Adrenal gland (tissue), 12 donors: ENCODE data around the gene GGT5. TPM values are rescaled to one million over a fixed set of nuclear protein-coding genes. Genes with fewer than 3 reads are reported as not detected.
A peak's percentile ranks its signal among the peaks of the same experiment; 100 is the strongest.
"Not testable (repeated sequence)": the region's sequence is repeated elsewhere in the genome, so short reads cannot be mapped to it uniquely, and the experiment has no call there.

Experiments
- DNase-seq, 7 donors: peaks; one replicate each; pipeline ENCODE4 v3.0.0-alpha.2; 2019 to 2020
- H3K27ac ChIP-seq, 5 donors: fragments of 200-600 bp; sonication (generic) in 4 of 5; 1 replicate in 3 of 5; 2 replicates in 2 of 5; pipeline versions ENCODE4 v1.5.1 to v1.8.0; 2016 to 2020; ENCODE audit warnings: mild to moderate bottlenecking in 1 of 5
- H3K27me3 ChIP-seq: fragments of 200-600 bp; 2 replicates; pipeline ENCODE4 v1.8.0; 2021
- H3K36me3 ChIP-seq, 2 donors: fragments of 200-600 bp; replicated peaks in 1 of 2; 1 replicate in 1 of 2; 2 replicates in 1 of 2; pipeline versions ENCODE4 v1.5.1 to v1.8.0; 2018 to 2022
- H3K4me1 ChIP-seq, 2 donors: fragments of 200-600 bp; replicated peaks in 1 of 2; 1 replicate in 1 of 2; 2 replicates in 1 of 2; pipeline versions ENCODE4 v1.5.1 to v1.8.0; 2018 to 2021
- H3K4me3 ChIP-seq, 4 donors: fragments of 200-600 bp; sonication (generic) in 3 of 4; one replicate each; pipeline ENCODE4 v1.5.1; 2016 to 2018
- H3K9me3 ChIP-seq, 3 donors: fragments of 200-600 bp; sonication (generic) in 1 of 3; replicated peaks in 1 of 3; 1 replicate in 2 of 3; 2 replicates in 1 of 3; pipeline versions ENCODE4 v1.5.1 to v1.8.0; 2016 to 2021
- CTCF ChIP-seq, 6 experiments: fragments of 450-650 bp in 4 of 6; fragments of 200-600 bp in 2 of 6; sonication (generic) in 1 of 6; IDR thresholded peaks; 1 replicate in 5 of 6; 2 replicates in 1 of 6; pipeline versions ENCODE4 v1.5.1 to v1.8.0; 2016 to 2021; ENCODE audit warnings: antibody characterized with exemption in 6 of 6, mild to moderate bottlenecking in 2 of 6, moderate library complexity in 1 of 6
- POLR2A ChIP-seq, 2 donors: fragments of 450-650 bp; IDR thresholded peaks; one replicate each; pipeline ENCODE4 v1.6.1; 2017; ENCODE audit warnings: antibody characterized with exemption in 2 of 2, mild to moderate bottlenecking in 2 of 2, moderate library complexity in 1 of 2
- WGBS, 4 donors: extraction: QIAGEN DNeasy Blood & Tissue Kit in 2 of 4; methylation state at CpG; one replicate each; pipeline versions ENCODE4 v1.1.5 to v1.1.7; 2013 to 2017; 5-methylcytosine and 5-hydroxymethylcytosine counted together
- intact Hi-C, 2 donors: fragments of 100-400 bp; cut with DNase I; formaldehyde crosslinking; loops; one replicate each; pipeline versions ENCODE4 v1.14.1 to v1.15.0; 2022 to 2023
- polyA plus RNA-seq, 3 donors: library from polyadenylated mRNA; stranded (reverse); fragments of 200-250 nt in 2 of 3; fragments of 350-450 nt in 1 of 3; fragmentation: Illumina TruSeq in 1 of 3; extraction: RNeasy Lipid Tissue Mini Kit (QIAGEN cat#74804) in 1 of 3; gene quantifications; one replicate each; pipeline ENCODE4 v1.2.3, GENCODE V29; 2013 to 2014
- total RNA-seq, 9 donors: library from RNA; depleted of rRNA in 4 of 9; stranded (reverse); fragments of >200 nt in 4 of 9; fragments of 120-200 nt in 1 of 9; fragmentation: NEBNext Ultra II Directional in 1 of 9; extraction: Animal tissue kit (Norgen Biotek cat#: 25700) in 1 of 9; gene quantifications; one replicate each; pipeline versions ENCODE4 v1.1.0 to v1.2.4, GENCODE V29; 2013 to 2023
- donor health status: healthy with polysubstance abuse.
- donor health status: Bipolar disorder and iron deficiency.
- donor health status: DM: yes; HTN: yes; CAD: no.
- donor health status: DM: no; HTN: no; CAD: no.
- donor health status: DM: no; HTN: no; CAD: no.
- donor health status: DM: yes; HTN: yes; CAD: no.

The GGT5 gene
- total and polyA plus RNA-seq, 12 donors: 7.5 to 149 (median 78.5) TPM

- peaks cover 6 to 10% of the 10 kb centered on the region in 2 donors for H3K4me1 ChIP-seq
- WGBS, 4 donors: 86 to 100% (median 92%) methylated on average over 3 to 9 of the region's 9 CpGs
- no peak overlapping the region for H3K27ac ChIP-seq
- H3K27me3 ChIP-seq: no peaks in the 10 kb centered on the region
- no peak for DNase-seq
- no peak for TF ChIP-seq POLR2A (IDR thresholded peaks at IDR 0.05)
- intact Hi-C loops: no loop called here
- no peaks in the 10 kb centered on the region for H3K36me3 ChIP-seq
- H3K9me3 ChIP-seq: peaks cover 0 to 3% (median 0%) of the 10 kb centered on the region in 3 donors
- no peak overlapping the region for H3K4me3 ChIP-seq
Observed at GRCh38 chr22:24219750-24220149, 25.1 kb downstream of the GGT5 start.

- 30 to 54% (median 43%) methylated on average over 3 of the region's 3 CpGs for WGBS, 4 donors
- intact Hi-C loops: no loop called here
- Histone ChIP-seq H3K36me3 (no peaks in the 10 kb centered on the region), H3K9me3 (no peaks in the 10 kb centered on the region), H3K27me3 (no peaks in the 10 kb centered on the region), H3K4me1 (peaks cover 6 to 10% of the 10 kb centered on the region in 2 donors), H3K27ac (peak overlapping the region in 3 of 5 donors; percentile 26 to 50 (median 48)), H3K4me3 (no peak overlapping the region)
- peak in 4 of 7 donors; percentile 43 to 73 (median 60) for DNase-seq
- TF ChIP-seq CTCF (IDR thresholded peaks at IDR 0.05): no peak
- no peak for TF ChIP-seq POLR2A (IDR thresholded peaks at IDR 0.05)
Observed at GRCh38 chr22:24217384-24217783, 27.5 kb downstream of the GGT5 start.

- TF ChIP-seq POLR2A (IDR thresholded peaks at IDR 0.05) (no peak), CTCF (IDR thresholded peaks at IDR 0.05) (no peak)
- Histone ChIP-seq H3K27ac (peak overlapping the region in 2 of 5 donors; percentile 26 to 50), H3K27me3 (no peaks in the 10 kb centered on the region)
Observed at GRCh38 chr22:24216541-24217209, 28.2 kb downstream of the GGT5 start.

GRCh38 chr22:24214467-24215285, 30.2 kb downstream of the GGT5 start:
- DNase-seq: no peak
- Histone ChIP-seq H3K4me3 (no peak overlapping the region), H3K9me3 (no peaks in the 10 kb centered on the region), H3K27me3 (no peaks in the 10 kb centered on the region), H3K27ac (no peak overlapping the region), H3K36me3 (no peaks in the 10 kb centered on the region), H3K4me1 (peaks cover 6 to 10% of the 10 kb centered on the region in 2 donors)
- TF ChIP-seq POLR2A (IDR thresholded peaks at IDR 0.05): no peak
- TF ChIP-seq CTCF (IDR thresholded peaks at IDR 0.05): no peak
- intact Hi-C loops: no loop called here
- 83 to 90% (median 89%) methylated on average over 8 to 12 of the region's 12 CpGs for WGBS, 4 donors

More at GRCh38 chr22:24216541-24217209, 28.2 kb downstream of the GGT5 start:
- H3K4me1 ChIP-seq: peaks cover 6 to 10% of the 10 kb centered on the region in 2 donors
- H3K36me3 ChIP-seq: no peaks in the 10 kb centered on the region
- no peak for DNase-seq
- no peak overlapping the region for H3K4me3 ChIP-seq
- WGBS, 4 donors: 87 to 92% (median 90%) methylated on average over 11 to 12 of the region's 12 CpGs
- H3K9me3 ChIP-seq: no peaks in the 10 kb centered on the region
- intact Hi-C loops: no loop called here

- peaks cover 14 to 17% of the 10 kb centered on the region in 2 donors for H3K4me1 ChIP-seq
- intact Hi-C loops, H3K4me3 ChIP-seq, H3K27me3 ChIP-seq, H3K36me3 ChIP-seq, DNase-seq, H3K27ac ChIP-seq, H3K9me3 ChIP-seq: not testable (repeated sequence)
- WGBS, 4 donors: 94 to 98% (median 96%) methylated on average over 9 of the region's 9 CpGs
Observed at GRCh38 chr22:24213111-24213510, 31.8 kb downstream of the GGT5 start.

- intact Hi-C loops, DNase-seq, H3K4me3 ChIP-seq, H3K9me3 ChIP-seq, H3K27me3 ChIP-seq, H3K27ac ChIP-seq, H3K36me3 ChIP-seq: not testable (repeated sequence)
- 60 to 75% (median 71%) methylated on average over 5 of the region's 6 CpGs for WGBS, 4 donors
- H3K4me1 ChIP-seq: peaks cover 14 to 22% of the 10 kb centered on the region in 2 donors
Observed at GRCh38 chr22:24211716-24212115, 33.2 kb downstream of the GGT5 start.

GRCh38 chr22:24210409-24210808, 34.5 kb downstream of the GGT5 start:
- H3K4me3 ChIP-seq, H3K27me3 ChIP-seq, DNase-seq, intact Hi-C loops, H3K27ac ChIP-seq, H3K9me3 ChIP-seq, H3K36me3 ChIP-seq: not testable (repeated sequence)
- 90 to 97% (median 95%) methylated on average over 11 of the region's 11 CpGs for WGBS, 4 donors
- peaks cover 14 to 30% of the 10 kb centered on the region in 2 donors for H3K4me1 ChIP-seq
